IMR-90 (cell line): ENCODE measurements around the gene CES3.

Source experiments
- BHLHE40 ChIP-seq: fragments of 150-350 bp; IDR thresholded peaks from 2 replicates; pipeline ENCODE4 v1.6.1; 2016; ENCODE audit warnings: mild to moderate bottlenecking, low read depth, low read length
- CEBPB ChIP-seq: IDR thresholded peaks from 2 replicates; pipeline ENCODE4 v1.6.1; 2012; ENCODE audit warnings: low read depth, low read length, improper control_type of control experiment
- CHD1 ChIP-seq: IDR thresholded peaks from 2 replicates; pipeline ENCODE4 v1.6.1; 2012; ENCODE audit warnings: low read depth, low read length, improper control_type of control experiment
- CTCF ChIP-seq: conservative IDR thresholded peaks from 2 replicates; pipeline ENCODE4 v1.5.1; 2012; ENCODE audit warnings: mild to moderate bottlenecking, low read depth, low read length, improper control_type of control experiment
- FOS ChIP-seq: fragments of 150-350 bp; IDR thresholded peaks from 2 replicates; pipeline ENCODE4 v1.6.1; 2016; ENCODE audit warnings: low read depth, low read length
- MXI1 ChIP-seq: IDR thresholded peaks from 2 replicates; pipeline ENCODE4 v1.6.1; 2012; ENCODE audit warnings: low read depth, mild to moderate bottlenecking, low read length, moderate library complexity, borderline replicate concordance
- POLR2A ChIP-seq: IDR thresholded peaks from 2 replicates; pipeline ENCODE4 v1.6.1; 2012; ENCODE audit warnings: mild to moderate bottlenecking, low read depth, low read length
- RCOR1 ChIP-seq: IDR thresholded peaks from 2 replicates; pipeline ENCODE4 v1.6.1; 2012; ENCODE audit warnings: mild to moderate bottlenecking, low read length, improper control_type of control experiment; ENCODE audit not compliant: insufficient replicate concordance
- SMC3 ChIP-seq: fragments of 150-350 bp; IDR thresholded peaks from 2 replicates; pipeline ENCODE4 v1.6.1; 2016; ENCODE audit warnings: low read depth, mild to moderate bottlenecking, antibody characterized with exemption, low read length, moderate library complexity
- USF2 ChIP-seq: fragments of 150-350 bp; IDR thresholded peaks from 2 replicates; pipeline ENCODE4 v1.6.1; 2017; ENCODE audit warnings: mild to moderate bottlenecking, antibody characterized with exemption, low read length, low read depth

GRCh38 chr16:67016681-67017420, 55.8 kb downstream of the CES3 start:
- TF ChIP-seq USF2: no peak
- TF ChIP-seq CTCF: no peak
- no peak for TF ChIP-seq POLR2A
- TF ChIP-seq SMC3: no peak
- TF ChIP-seq MXI1: no peak
- TF ChIP-seq BHLHE40: no peak
- TF ChIP-seq CEBPB: no peak
- TF ChIP-seq RCOR1: no peak
- no peak for TF ChIP-seq CHD1
- TF ChIP-seq FOS: no peak
